CD14-positive monocyte (primary cell): ENCODE data around the gene KRTAP17-1. TPM values are rescaled to one million over a fixed set of nuclear protein-coding genes. Genes with fewer than 3 reads are reported as not detected.

Experiments used
- DNase-seq, 3 donors: peaks; one replicate each; pipeline ENCODE4 v3.0.0-alpha.2; 2011 to 2022
- H2AFZ ChIP-seq: 2 replicates; pipeline ENCODE4 v1.6.0; 2012; ENCODE audit warnings: mild to moderate bottlenecking, low read depth, low read length, inconsistent platforms; ENCODE audit not compliant: insufficient read depth, poor library complexity, severe bottlenecking
- H3K27ac ChIP-seq, 2 donors: 1 replicate in 1 of 2; 2 replicates in 1 of 2; pipeline ENCODE4 v1.5.1; 2012 to 2013; ENCODE audit warnings: low read length in 2 of 2, control low read depth in 1 of 2, inconsistent platforms in 1 of 2, low read depth in 1 of 2, mild to moderate bottlenecking in 1 of 2
- H3K27me3 ChIP-seq, 2 donors: one replicate each; pipeline versions ENCODE4 v1.6.0 to v1.6.1; 2011 to 2013; ENCODE audit warnings: low read length in 2 of 2; ENCODE audit not compliant: control insufficient read depth in 2 of 2, insufficient read depth in 2 of 2
- H3K36me3 ChIP-seq, 2 donors: replicated peaks in 1 of 2; 1 replicate in 1 of 2; 2 replicates in 1 of 2; pipeline versions ENCODE4 v1.5.1 to v1.6.1; 2012 to 2013; ENCODE audit warnings: low read length in 2 of 2, control low read depth in 1 of 2, inconsistent platforms in 1 of 2, mild to moderate bottlenecking in 1 of 2; ENCODE audit not compliant: insufficient read depth in 2 of 2, control insufficient read depth in 1 of 2
- H3K4me1 ChIP-seq, 2 donors: 1 replicate in 1 of 2; 2 replicates in 1 of 2; pipeline versions ENCODE4 v1.5.1 to v1.6.1; 2012 to 2013; ENCODE audit warnings: low read length in 2 of 2, control low read depth in 1 of 2, inconsistent platforms in 1 of 2, mild to moderate bottlenecking in 1 of 2, moderate library complexity in 1 of 2; ENCODE audit not compliant: insufficient read depth in 2 of 2, control insufficient read depth in 1 of 2
- H3K4me2 ChIP-seq: replicated peaks from 2 replicates; pipeline ENCODE3; 2012; ENCODE audit warnings: low read length, moderate library complexity, mild to moderate bottlenecking; ENCODE audit not compliant: poor library complexity, severe bottlenecking; ENCODE audit errors: extremely low read depth
- H3K4me3 ChIP-seq, 3 experiments: fragments of 200-600 bp in 1 of 3; sonication (generic) in 1 of 3; replicated peaks in 1 of 3; 1 replicate in 2 of 3; 2 replicates in 1 of 3; pipeline ENCODE4 v1.5.1; 2011 to 2013; ENCODE audit warnings: low read length in 3 of 3, mild to moderate bottlenecking in 3 of 3, control low read depth in 2 of 3, low read depth in 2 of 3, inconsistent platforms in 1 of 3, moderate library complexity in 1 of 3
- H3K79me2 ChIP-seq: 2 replicates; pipeline ENCODE4 v1.6.0; 2012; ENCODE audit warnings: mild to moderate bottlenecking, control low read depth, inconsistent platforms, low read length, moderate library complexity; ENCODE audit not compliant: insufficient read depth
- H3K9ac ChIP-seq: 2 replicates; pipeline ENCODE4 v1.6.0; 2017; ENCODE audit warnings: low read length, mild to moderate bottlenecking; ENCODE audit not compliant: insufficient read depth, poor library complexity, severe bottlenecking
- H3K9me3 ChIP-seq, 2 donors: replicated peaks in 1 of 2; 1 replicate in 1 of 2; 2 replicates in 1 of 2; pipeline versions ENCODE4 v1.5.1 to v1.6.1; 2012 to 2013; ENCODE audit warnings: low read length in 2 of 2, control low read depth in 1 of 2; ENCODE audit not compliant: control insufficient read depth in 1 of 2, insufficient read depth in 1 of 2
- H4K20me1 ChIP-seq: 2 replicates; pipeline ENCODE4 v1.6.0; 2012; ENCODE audit warnings: mild to moderate bottlenecking, low read length, control low read depth, moderate library complexity; ENCODE audit not compliant: insufficient read depth
- H3K27ac Mint-ChIP-seq, 7 donors: one replicate each; pipeline ENCODE4 v1.8.0; 2020; ENCODE audit warnings: mild to moderate bottlenecking in 7 of 7, mixed read lengths in 7 of 7, moderate library complexity in 6 of 7, inconsistent platforms in 2 of 7
- H3K27me3 Mint-ChIP-seq, 3 donors: one replicate each; pipeline ENCODE4 v1.8.0; 2021 to 2022; ENCODE audit warnings: low read depth in 3 of 3, mild to moderate bottlenecking in 3 of 3, mixed read lengths in 3 of 3, moderate library complexity in 3 of 3, inconsistent platforms in 1 of 3
- H3K36me3 Mint-ChIP-seq, 2 donors: one replicate each; pipeline ENCODE4 v1.8.0; 2020; ENCODE audit warnings: mixed read lengths in 2 of 2, inconsistent platforms in 1 of 2, mild to moderate bottlenecking in 1 of 2
- H3K4me1 Mint-ChIP-seq: one replicate; pipeline ENCODE4 v1.8.0; 2020; ENCODE audit warnings: mild to moderate bottlenecking, mixed read lengths
- H3K4me3 Mint-ChIP-seq, 2 donors: one replicate each; pipeline ENCODE4 v1.8.0; 2020; ENCODE audit warnings: mild to moderate bottlenecking in 2 of 2, mixed read lengths in 2 of 2, moderate library complexity in 1 of 2
- H3K9me3 Mint-ChIP-seq, 7 donors: one replicate each; pipeline ENCODE4 v1.8.0; 2020 to 2022; ENCODE audit warnings: mixed read lengths in 7 of 7, mild to moderate bottlenecking in 6 of 7, moderate library complexity in 6 of 7, inconsistent platforms in 2 of 7
- WGBS: methylation state at CpG from one replicate; pipeline ENCODE4 v1.1.5; 2013; ENCODE audit warnings: missing lambda C conversion rate; ENCODE audit not compliant: insufficient coverage; 5-methylcytosine and 5-hydroxymethylcytosine counted together
- intact Hi-C, 2 donors: fragments of 100-400 bp; cut with micrococcal nuclease; formaldehyde crosslinking; loops; one replicate each; pipeline versions ENCODE4 v1.15.0 to v1.15.1; 2023
- polyA plus RNA-seq, 3 donors: library from polyadenylated mRNA; depleted of rRNA in 1 of 3; unstranded in 2 of 3; stranded (reverse) in 1 of 3; fragments of 300-500 nt in 2 of 3; fragments of >200 nt in 1 of 3; fragmentation: Illumina TruSeq in 2 of 3; gene quantifications; 1 replicate in 2 of 3; 2 replicates in 1 of 3; pipeline ENCODE4 v1.2.3, GENCODE V29; 2012 to 2021
- TF ChIP-seq, protein P1 (sequence below): fragments of 200-600 bp; IDR thresholded peaks from one replicate; pipeline ENCODE4 v1.8.0; 2022; ENCODE audit warnings: antibody characterized with exemption, mild to moderate bottlenecking

The KRTAP17-1 gene
- polyA plus RNA-seq, 3 donors: not detected

- Histone ChIP-seq H3K9me3 (no peaks in the 10 kb centered on the region), H3K4me1 (peaks cover 0 to 7% of the 10 kb centered on the region in 2 donors), H3K4me2 (no peak overlapping the region), H3K27me3 (no peaks in the 10 kb centered on the region), H3K4me3 (no peak overlapping the region), H3K36me3 (no peaks in the 10 kb centered on the region), H3K9ac (no peak overlapping the region), H3K79me2 (no peaks in the 10 kb centered on the region), H2AFZ (no peak overlapping the region), H4K20me1 (no peaks in the 10 kb centered on the region), H3K27ac (no peak overlapping the region)
- H3K27me3 Mint-ChIP-seq: peaks cover 2 to 5% (median 4%) of the 10 kb centered on the region in 3 donors
- 78% methylated on average over 2 of the region's 2 CpGs for WGBS
- peaks cover 8% of the 10 kb centered on the region for H3K4me1 Mint-ChIP-seq
- no peaks in the 10 kb centered on the region for H3K36me3 Mint-ChIP-seq
- no peak overlapping the region for H3K4me3 Mint-ChIP-seq
- H3K9me3 Mint-ChIP-seq: peaks cover 0 to 2% (median 0%) of the 10 kb centered on the region in 7 donors
- TF ChIP-seq, protein P1, sequence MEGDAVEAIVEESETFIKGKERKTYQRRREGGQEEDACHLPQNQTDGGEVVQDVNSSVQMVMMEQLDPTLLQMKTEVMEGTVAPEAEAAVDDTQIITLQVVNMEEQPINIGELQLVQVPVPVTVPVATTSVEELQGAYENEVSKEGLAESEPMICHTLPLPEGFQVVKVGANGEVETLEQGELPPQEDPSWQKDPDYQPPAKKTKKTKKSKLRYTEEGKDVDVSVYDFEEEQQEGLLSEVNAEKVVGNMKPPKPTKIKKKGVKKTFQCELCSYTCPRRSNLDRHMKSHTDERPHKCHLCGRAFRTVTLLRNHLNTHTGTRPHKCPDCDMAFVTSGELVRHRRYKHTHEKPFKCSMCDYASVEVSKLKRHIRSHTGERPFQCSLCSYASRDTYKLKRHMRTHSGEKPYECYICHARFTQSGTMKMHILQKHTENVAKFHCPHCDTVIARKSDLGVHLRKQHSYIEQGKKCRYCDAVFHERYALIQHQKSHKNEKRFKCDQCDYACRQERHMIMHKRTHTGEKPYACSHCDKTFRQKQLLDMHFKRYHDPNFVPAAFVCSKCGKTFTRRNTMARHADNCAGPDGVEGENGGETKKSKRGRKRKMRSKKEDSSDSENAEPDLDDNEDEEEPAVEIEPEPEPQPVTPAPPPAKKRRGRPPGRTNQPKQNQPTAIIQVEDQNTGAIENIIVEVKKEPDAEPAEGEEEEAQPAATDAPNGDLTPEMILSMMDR: no peak
- intact Hi-C loops: no loop called here
- no peak overlapping the region for H3K27ac Mint-ChIP-seq
- no peak for DNase-seq
These were observed 16.7 kb upstream of the KRTAP17-1 start for GRCh38 chr17:41332239-41332638.

DNA sequence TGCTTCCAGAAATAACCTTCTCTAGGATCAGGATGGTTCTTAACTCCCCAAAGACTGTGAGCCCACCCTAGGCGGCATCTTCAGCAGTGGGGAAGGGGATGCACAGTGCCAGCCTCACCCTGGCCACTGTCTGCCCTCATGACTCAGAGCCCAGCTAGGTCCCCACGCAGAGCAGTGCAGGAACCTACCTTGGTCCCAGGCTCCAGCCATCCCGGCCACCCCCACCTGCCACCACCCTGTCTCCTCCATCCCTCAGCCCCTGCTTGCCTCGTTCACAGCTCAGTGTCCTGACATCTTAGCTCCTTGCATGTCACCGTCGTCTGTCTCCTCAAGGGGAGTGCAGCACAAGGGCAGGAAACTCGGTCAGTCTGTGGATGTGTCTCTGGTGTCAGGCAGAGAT is 16.1 kb upstream of the KRTAP17-1 start:
- TF ChIP-seq, protein P1: no peak
- no peak for DNase-seq
- Mint-ChIP-seq H3K4me3 (no peak overlapping the region), H3K4me1 (peaks cover 14% of the 10 kb centered on the region), H3K27me3 (peaks cover 2 to 5% (median 2%) of the 10 kb centered on the region in 3 donors), H3K27ac (no peak overlapping the region), H3K36me3 (no peaks in the 10 kb centered on the region), H3K9me3 (peaks cover 0 to 2% (median 0%) of the 10 kb centered on the region in 7 donors)
- Histone ChIP-seq H3K27ac (no peak overlapping the region), H4K20me1 (no peaks in the 10 kb centered on the region), H3K4me3 (no peak overlapping the region), H3K9ac (no peak overlapping the region), H3K4me1 (peaks cover 0 to 12% of the 10 kb centered on the region in 2 donors), H3K36me3 (no peaks in the 10 kb centered on the region), H3K4me2 (no peak overlapping the region), H3K9me3 (no peaks in the 10 kb centered on the region), H3K27me3 (no peaks in the 10 kb centered on the region), H3K79me2 (no peaks in the 10 kb centered on the region), H2AFZ (no peak overlapping the region)
- intact Hi-C loops: no loop called here
- 93% methylated on average over 6 of the region's 7 CpGs for WGBS
